ENCODE measurements around the gene CERCAM.
A peak's percentile ranks its signal among the peaks of the same experiment; 100 is the strongest.

CERCAM gene

DNA sequence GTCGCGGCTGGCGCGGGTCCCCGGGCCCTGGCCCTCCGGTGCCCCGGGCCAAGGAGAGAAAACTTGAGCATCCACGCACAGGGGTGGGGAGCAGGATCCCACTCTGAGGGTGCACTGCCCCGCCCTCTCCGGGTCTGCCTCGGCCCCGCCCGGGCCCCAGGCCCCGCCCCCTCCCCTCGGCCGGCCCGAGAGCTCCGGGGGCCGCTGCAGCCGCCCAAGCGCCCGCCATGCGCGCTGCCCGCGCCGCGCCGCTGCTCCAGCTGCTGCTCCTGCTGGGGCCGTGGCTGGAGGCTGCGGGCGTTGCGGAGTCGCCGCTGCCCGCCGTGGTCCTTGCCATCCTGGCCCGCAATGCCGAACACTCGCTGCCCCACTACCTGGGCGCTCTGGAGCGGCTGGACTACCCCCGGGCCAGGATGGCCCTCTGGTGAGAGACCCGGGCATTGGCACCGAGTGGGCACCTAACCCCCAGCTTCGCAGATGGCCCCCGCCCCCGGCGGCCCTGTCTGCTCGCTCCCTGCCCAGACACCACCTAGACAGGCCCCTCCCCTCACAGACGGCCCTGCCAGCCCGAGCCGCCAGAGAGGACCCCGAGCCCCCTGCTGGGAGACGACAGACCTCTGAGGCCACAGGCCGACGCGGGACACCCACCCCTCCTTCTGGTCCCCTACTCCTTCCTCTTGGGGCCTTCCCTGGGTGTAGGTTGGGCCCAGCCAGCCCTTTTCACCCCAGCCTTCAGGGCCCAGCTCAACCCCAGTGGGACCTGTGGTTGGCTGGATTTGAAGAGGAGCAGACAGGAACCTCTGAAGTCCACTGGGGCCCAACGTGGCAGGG, at the start of gene CERCAM:
Gene CERCAM (plus strand): TSS at position 207 of the 831 bp plus-strand sequence. CDS start 21 bp downstream, at position 228.
- peak within 1 kb of the TSS; percentile 53 for H3K4me3 ChIP-seq (ENCODE audit: low read depth, low read length)

- H3K4me3 ChIP-seq (ENCODE audit: low read depth, low read length): peak overlapping the region; percentile 95
These were observed 49.0 kb upstream of the CERCAM start for GRCh38 chr9:128371630-128372117.

DNA sequence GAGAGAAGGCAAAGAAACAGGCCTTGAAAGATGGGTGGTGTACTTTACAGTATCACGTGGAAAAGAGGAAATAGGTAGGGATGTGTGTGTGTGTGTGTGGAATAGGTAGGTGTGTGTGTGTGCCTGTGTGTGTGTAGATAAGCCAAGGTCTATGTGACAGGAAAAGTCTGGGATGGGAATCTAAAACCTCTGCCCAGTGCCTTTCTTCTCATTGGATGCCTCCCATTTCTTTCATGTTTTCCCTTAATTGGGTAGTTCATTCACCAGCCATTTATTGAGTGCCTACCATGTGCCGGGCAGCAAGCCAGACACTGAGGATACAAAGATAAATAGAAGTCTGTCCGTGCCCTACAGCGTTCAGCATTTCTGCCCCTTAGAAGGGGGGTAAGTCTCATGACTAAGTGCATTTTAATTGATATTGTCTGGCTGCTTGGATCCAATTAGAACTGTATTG, 48.4 kb upstream of the CERCAM start:
- peak overlapping the region; percentile 95 for H3K4me3 ChIP-seq (ENCODE audit: low read depth, low read length)

DNA sequence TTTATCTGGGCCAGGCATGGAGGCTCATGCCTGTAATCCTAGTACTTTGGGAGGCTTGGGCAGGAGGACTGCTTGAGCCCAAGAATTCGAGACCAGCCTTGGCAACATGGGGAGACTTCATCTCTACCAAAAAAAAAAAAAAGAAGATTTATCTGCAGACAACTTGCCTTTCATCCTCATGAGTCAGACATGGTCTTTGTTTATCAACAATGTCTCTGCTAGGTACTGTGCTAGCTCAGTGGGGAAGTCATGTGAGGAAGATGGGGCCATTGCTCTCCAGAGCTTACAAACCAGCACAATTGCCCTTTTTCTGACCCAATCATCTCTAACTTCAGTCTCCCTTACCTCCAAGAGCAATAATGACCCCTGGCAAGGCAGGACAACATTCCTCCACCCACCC, 47.9 kb upstream of the CERCAM start:
- H3K4me3 ChIP-seq (ENCODE audit: low read depth, low read length): no peak overlapping the region

- H3K4me3 ChIP-seq (ENCODE audit: low read depth, low read length): no peak overlapping the region
These were observed 46.4 kb upstream of the CERCAM start for GRCh38 chr9:128374221-128374675.

GRCh38 chr9:128375865-128376264, 44.8 kb upstream of the CERCAM start:
- no peak overlapping the region for H3K4me3 ChIP-seq (ENCODE audit: low read depth, low read length)

- H3K4me3 ChIP-seq (ENCODE audit: low read depth, low read length): no peak overlapping the region
These were observed 38.4 kb upstream of the CERCAM start for GRCh38 chr9:128382261-128382660.

- H3K4me3 ChIP-seq (ENCODE audit: low read depth, low read length): no peak overlapping the region
These were observed 37.5 kb upstream of the CERCAM start for GRCh38 chr9:128383007-128383753.

DNA sequence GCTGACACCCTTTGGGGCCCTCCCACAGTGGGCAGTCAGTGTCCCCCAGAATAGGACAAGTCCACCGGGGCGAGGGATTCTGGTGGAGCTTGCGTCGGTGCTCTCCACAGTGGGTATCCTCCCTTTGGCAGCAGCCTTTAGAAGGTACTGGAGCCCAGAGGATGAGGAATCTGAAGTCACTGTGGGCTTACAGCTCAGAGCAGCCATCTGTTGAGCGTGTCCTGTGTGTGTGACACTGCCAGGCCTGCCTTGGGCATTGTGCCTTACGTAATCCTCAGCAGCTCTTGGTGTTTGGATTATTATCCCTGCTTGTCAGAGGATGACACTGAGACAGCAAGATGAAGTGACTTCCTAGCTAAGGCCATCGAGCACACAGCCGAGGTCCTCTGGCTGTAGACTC, 36.9 kb upstream of the CERCAM start:
- no peak overlapping the region for H3K4me3 ChIP-seq (ENCODE audit: low read depth, low read length)

GRCh38 chr9:128384801-128385495, 35.7 kb upstream of the CERCAM start:
- H3K4me3 ChIP-seq (ENCODE audit: low read depth, low read length): no peak overlapping the region

GRCh38 chr9:128385496-128386460, 34.9 kb upstream of the CERCAM start:
- H3K4me3 ChIP-seq (ENCODE audit: low read depth, low read length): no peak overlapping the region

GRCh38 chr9:128388150-128388549, 32.5 kb upstream of the CERCAM start:
- no peak overlapping the region for H3K4me3 ChIP-seq (ENCODE audit: low read depth, low read length)

DNA sequence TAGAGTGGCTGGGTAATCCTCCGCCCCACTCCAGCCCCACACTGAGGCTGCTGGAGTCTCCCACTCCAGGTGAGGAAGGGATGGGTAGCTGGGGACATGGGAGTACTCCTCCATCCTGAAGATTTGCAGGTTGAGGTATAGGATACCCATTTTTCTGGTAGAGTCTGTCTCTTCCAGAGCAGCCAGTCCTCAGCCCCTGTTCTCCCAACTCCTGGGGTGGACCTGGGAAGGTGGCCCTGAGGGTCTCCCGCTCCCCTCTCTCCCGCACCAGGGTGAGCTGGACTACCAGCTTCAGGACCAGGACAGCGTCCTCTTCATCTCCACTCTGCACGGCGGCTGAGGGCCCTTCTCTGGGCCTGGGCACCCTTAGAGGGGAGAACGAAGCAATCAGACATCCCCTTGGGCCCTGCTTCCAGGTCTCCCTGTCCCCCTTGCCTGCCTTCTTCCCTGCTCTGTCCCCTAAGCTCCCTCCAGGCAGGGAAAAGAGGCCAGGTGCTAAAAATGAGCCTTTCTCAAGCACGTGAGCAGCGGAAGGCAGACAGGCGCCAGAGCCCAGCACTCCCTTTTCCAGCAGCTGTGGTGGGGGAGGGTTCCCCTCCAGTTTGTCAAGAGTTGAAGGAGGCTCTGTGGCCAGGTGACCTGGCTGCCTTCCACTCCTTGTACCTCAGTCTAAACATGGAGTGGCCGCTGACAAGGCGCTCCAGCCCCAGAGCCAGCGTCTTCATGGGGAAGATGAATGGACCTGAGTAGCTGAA, 31.1 kb upstream of the CERCAM start:
- H3K4me3 ChIP-seq (ENCODE audit: low read depth, low read length): no peak overlapping the region

GRCh38 chr9:128390150-128390812, 30.4 kb upstream of the CERCAM start:
- no peak overlapping the region for H3K4me3 ChIP-seq (ENCODE audit: low read depth, low read length)

- no peak overlapping the region for H3K4me3 ChIP-seq (ENCODE audit: low read depth, low read length)
These were observed 29.6 kb upstream of the CERCAM start for GRCh38 chr9:128390813-128391711.

- no peak overlapping the region for H3K4me3 ChIP-seq (ENCODE audit: low read depth, low read length)
These were observed 28.7 kb upstream of the CERCAM start for GRCh38 chr9:128391956-128392301.

GRCh38 chr9:128392302-128393144, 28.1 kb upstream of the CERCAM start:
- peak overlapping the region; percentile 8 for H3K4me3 ChIP-seq (ENCODE audit: low read depth, low read length)
